ENCODE results near the gene DLG2. TPM values are rescaled to one million over a fixed set of nuclear protein-coding genes. Genes with fewer than 3 reads are reported as not detected.

DLG2 gene
- total RNA-seq, 1 experiment from 2014 or later = 17.5 TPM

DNA sequence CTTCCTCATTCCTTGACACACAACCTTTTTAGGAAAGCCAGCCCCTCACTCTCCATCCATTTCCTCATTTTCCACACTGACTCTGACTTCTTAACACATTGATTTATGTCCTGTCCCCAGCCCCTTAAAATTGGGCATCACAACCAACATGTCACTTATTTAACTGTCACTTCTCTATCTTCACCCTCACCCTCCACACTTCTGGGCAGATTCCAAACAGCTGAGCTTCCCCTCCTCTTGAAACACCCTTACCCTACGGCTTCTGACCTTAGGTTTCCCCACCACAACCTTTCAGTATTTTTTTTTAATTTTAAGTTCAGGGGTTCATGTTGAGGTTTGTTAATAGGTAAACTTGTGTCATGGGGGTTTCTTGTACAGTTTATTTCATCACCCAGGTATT lies 696.3 kb downstream of the DLG2 start:
- Mint-ChIP-seq H3K27ac (peak overlapping the region; percentile 17; the same call in 1 of the 2 replicates), H3K36me3 (no peaks in the 10 kb centered on the region), H3K27me3 (ENCODE audit: low read depth) (no peaks in the 10 kb centered on the region), H3K4me3 (no peak overlapping the region), H3K9me3 (no peaks in the 10 kb centered on the region), H3K4me1 (no peaks in the 10 kb centered on the region)
- no peak for DNase-seq (ENCODE audit: low spot score)
- TF ChIP-seq, protein P1, sequence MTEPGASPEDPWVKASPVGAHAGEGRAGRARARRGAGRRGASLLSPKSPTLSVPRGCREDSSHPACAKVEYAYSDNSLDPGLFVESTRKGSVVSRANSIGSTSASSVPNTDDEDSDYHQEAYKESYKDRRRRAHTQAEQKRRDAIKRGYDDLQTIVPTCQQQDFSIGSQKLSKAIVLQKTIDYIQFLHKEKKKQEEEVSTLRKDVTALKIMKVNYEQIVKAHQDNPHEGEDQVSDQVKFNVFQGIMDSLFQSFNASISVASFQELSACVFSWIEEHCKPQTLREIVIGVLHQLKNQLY (CRISPR knock-in tag; IDR thresholded peaks at IDR 0.05) = no peak
- no peak for TF ChIP-seq JAZF1 (CRISPR knock-in tag; IDR thresholded peaks at IDR 0.05)
- no peak for TF ChIP-seq HMGA2 (CRISPR knock-in tag; IDR thresholded peaks at IDR 0.05)
- TF ChIP-seq, protein P2, sequence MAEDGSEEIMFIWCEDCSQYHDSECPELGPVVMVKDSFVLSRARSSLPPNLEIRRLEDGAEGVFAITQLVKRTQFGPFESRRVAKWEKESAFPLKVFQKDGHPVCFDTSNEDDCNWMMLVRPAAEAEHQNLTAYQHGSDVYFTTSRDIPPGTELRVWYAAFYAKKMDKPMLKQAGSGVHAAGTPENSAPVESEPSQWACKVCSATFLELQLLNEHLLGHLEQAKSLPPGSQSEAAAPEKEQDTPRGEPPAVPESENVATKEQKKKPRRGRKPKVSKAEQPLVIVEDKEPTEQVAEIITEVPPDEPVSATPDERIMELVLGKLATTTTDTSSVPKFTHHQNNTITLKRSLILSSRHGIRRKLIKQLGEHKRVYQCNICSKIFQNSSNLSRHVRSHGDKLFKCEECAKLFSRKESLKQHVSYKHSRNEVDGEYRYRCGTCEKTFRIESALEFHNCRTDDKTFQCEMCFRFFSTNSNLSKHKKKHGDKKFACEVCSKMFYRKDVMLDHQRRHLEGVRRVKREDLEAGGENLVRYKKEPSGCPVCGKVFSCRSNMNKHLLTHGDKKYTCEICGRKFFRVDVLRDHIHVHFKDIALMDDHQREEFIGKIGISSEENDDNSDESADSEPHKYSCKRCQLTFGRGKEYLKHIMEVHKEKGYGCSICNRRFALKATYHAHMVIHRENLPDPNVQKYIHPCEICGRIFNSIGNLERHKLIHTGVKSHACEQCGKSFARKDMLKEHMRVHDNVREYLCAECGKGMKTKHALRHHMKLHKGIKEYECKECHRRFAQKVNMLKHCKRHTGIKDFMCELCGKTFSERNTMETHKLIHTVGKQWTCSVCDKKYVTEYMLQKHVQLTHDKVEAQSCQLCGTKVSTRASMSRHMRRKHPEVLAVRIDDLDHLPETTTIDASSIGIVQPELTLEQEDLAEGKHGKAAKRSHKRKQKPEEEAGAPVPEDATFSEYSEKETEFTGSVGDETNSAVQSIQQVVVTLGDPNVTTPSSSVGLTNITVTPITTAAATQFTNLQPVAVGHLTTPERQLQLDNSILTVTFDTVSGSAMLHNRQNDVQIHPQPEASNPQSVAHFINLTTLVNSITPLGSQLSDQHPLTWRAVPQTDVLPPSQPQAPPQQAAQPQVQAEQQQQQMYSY (CRISPR knock-in tag; IDR thresholded peaks at IDR 0.05) = no peak
- no peak for TF ChIP-seq ZNF671 (CRISPR knock-in tag; IDR thresholded peaks at IDR 0.05)
- TF ChIP-seq, protein P3, sequence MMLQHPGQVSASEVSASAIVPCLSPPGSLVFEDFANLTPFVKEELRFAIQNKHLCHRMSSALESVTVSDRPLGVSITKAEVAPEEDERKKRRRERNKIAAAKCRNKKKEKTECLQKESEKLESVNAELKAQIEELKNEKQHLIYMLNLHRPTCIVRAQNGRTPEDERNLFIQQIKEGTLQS (CRISPR knock-in tag; conservative IDR thresholded peaks at IDR 0.05) = no peak
- TF ChIP-seq, protein P4, sequence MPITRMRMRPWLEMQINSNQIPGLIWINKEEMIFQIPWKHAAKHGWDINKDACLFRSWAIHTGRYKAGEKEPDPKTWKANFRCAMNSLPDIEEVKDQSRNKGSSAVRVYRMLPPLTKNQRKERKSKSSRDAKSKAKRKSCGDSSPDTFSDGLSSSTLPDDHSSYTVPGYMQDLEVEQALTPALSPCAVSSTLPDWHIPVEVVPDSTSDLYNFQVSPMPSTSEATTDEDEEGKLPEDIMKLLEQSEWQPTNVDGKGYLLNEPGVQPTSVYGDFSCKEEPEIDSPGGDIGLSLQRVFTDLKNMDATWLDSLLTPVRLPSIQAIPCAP (CRISPR knock-in tag; IDR thresholded peaks at IDR 0.05) = no peak
- TF ChIP-seq, protein P5, sequence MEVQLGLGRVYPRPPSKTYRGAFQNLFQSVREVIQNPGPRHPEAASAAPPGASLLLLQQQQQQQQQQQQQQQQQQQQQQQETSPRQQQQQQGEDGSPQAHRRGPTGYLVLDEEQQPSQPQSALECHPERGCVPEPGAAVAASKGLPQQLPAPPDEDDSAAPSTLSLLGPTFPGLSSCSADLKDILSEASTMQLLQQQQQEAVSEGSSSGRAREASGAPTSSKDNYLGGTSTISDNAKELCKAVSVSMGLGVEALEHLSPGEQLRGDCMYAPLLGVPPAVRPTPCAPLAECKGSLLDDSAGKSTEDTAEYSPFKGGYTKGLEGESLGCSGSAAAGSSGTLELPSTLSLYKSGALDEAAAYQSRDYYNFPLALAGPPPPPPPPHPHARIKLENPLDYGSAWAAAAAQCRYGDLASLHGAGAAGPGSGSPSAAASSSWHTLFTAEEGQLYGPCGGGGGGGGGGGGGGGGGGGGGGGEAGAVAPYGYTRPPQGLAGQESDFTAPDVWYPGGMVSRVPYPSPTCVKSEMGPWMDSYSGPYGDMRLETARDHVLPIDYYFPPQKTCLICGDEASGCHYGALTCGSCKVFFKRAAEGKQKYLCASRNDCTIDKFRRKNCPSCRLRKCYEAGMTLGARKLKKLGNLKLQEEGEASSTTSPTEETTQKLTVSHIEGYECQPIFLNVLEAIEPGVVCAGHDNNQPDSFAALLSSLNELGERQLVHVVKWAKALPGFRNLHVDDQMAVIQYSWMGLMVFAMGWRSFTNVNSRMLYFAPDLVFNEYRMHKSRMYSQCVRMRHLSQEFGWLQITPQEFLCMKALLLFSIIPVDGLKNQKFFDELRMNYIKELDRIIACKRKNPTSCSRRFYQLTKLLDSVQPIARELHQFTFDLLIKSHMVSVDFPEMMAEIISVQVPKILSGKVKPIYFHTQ (CRISPR knock-in tag; IDR thresholded peaks at IDR 0.05) = no peak
- TF ChIP-seq ZBTB21 (CRISPR knock-in tag; IDR thresholded peaks at IDR 0.05; ENCODE audit: borderline replicate concordance) = no peak
- TF ChIP-seq SP1 (CRISPR knock-in tag; conservative IDR thresholded peaks at IDR 0.05) = no peak
- POLR2A ChIA-PET = no interaction called here
- CTCF ChIA-PET = no interaction called here
- ATAC-seq = no peak

DNA sequence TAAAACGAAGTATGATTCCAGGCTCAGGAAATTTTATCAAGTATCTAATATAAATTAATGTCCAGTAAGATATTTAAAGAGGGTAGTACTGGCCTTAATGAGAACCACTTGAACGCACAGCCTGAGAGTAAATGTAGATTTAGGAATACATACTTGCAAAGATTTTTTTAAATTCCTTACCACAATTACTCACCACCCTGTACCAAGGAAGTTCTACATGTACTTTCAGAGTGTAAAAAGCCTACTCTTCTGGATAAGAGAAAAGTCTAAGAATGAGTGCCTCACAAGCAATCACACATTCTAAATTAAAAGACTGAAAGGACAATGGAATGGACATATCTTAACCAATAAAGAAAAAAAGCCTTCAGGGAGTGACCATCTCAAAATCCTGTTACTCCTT lies 697.4 kb downstream of the DLG2 start:
- DNase-seq (ENCODE audit: low spot score) = no peak
- Mint-ChIP-seq H3K4me3 (no peak overlapping the region), H3K36me3 (no peaks in the 10 kb centered on the region), H3K27ac (no peak overlapping the region), H3K4me1 (peaks cover 4% of the 10 kb centered on the region), H3K9me3 (no peaks in the 10 kb centered on the region), H3K27me3 (ENCODE audit: low read depth) (no peaks in the 10 kb centered on the region)
- POLR2A ChIA-PET = no interaction called here
- no peak for ATAC-seq
- CTCF ChIA-PET = no interaction called here
- TF ChIP-seq FOXJ3 (CRISPR knock-in tag; IDR thresholded peaks at IDR 0.05; ENCODE audit: borderline replicate concordance) = no peak
- TF ChIP-seq, protein P3 (CRISPR knock-in tag; conservative IDR thresholded peaks at IDR 0.05) = no peak
- no peak for TF ChIP-seq TP53 (CRISPR knock-in tag; IDR thresholded peaks at IDR 0.05)
- no peak for TF ChIP-seq GRHL2 (CRISPR knock-in tag; IDR thresholded peaks at IDR 0.05; ENCODE audit: insufficient replicate concordance, severe bottlenecking)
- no peak for TF ChIP-seq ZNF396 (CRISPR knock-in tag; IDR thresholded peaks at IDR 0.05; ENCODE audit: borderline replicate concordance)
- TF ChIP-seq, protein P2 (CRISPR knock-in tag; IDR thresholded peaks at IDR 0.05) = no peak
- no peak for TF ChIP-seq ZNF416 (CRISPR knock-in tag; IDR thresholded peaks at IDR 0.05)
- TF ChIP-seq, protein P6, sequence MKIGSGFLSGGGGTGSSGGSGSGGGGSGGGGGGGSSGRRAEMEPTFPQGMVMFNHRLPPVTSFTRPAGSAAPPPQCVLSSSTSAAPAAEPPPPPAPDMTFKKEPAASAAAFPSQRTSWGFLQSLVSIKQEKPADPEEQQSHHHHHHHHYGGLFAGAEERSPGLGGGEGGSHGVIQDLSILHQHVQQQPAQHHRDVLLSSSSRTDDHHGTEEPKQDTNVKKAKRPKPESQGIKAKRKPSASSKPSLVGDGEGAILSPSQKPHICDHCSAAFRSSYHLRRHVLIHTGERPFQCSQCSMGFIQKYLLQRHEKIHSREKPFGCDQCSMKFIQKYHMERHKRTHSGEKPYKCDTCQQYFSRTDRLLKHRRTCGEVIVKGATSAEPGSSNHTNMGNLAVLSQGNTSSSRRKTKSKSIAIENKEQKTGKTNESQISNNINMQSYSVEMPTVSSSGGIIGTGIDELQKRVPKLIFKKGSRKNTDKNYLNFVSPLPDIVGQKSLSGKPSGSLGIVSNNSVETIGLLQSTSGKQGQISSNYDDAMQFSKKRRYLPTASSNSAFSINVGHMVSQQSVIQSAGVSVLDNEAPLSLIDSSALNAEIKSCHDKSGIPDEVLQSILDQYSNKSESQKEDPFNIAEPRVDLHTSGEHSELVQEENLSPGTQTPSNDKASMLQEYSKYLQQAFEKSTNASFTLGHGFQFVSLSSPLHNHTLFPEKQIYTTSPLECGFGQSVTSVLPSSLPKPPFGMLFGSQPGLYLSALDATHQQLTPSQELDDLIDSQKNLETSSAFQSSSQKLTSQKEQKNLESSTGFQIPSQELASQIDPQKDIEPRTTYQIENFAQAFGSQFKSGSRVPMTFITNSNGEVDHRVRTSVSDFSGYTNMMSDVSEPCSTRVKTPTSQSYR (CRISPR knock-in tag; IDR thresholded peaks at IDR 0.05) = no peak
- TF ChIP-seq GTF2I (CRISPR knock-in tag; conservative IDR thresholded peaks at IDR 0.05) = no peak
- TF ChIP-seq, protein P4 (CRISPR knock-in tag; IDR thresholded peaks at IDR 0.05) = no peak
- no peak for TF ChIP-seq MYBL2 (CRISPR knock-in tag; IDR thresholded peaks at IDR 0.05)
- no peak for TF ChIP-seq ZNF263 (CRISPR knock-in tag; IDR thresholded peaks at IDR 0.05; ENCODE audit: low read depth)

Data from WTC11 (cell line).